SK-N-SH (cell line): ENCODE measurements around the gene ELF4. TPM values are rescaled to one million over a fixed set of nuclear protein-coding genes. Genes with fewer than 3 reads are reported as not detected.

Experiments
- CTCF ChIA-PET: fragments of 300-600, 350-600 bp; formaldehyde crosslinking; extraction: SDS; loops from one replicate; lab custom pipeline; 2021; lab: Yijun Ruan, JAX
- POLR2A ChIA-PET: fragments of 350-600 bp; sonication (Branson Sonifier 250); formaldehyde crosslinking; extraction: SDS; loops from one replicate; lab custom pipeline; 2020; ENCODE audit warnings: antibody characterized with exemption, inconsistent platforms; lab: Yijun Ruan, JAX
- DNase-seq: peaks from one replicate; pipeline ENCODE4 v3.0.0; 2012
- H2AFZ ChIP-seq: fragments of 200-600 bp; sonication (generic); 2 replicates; pipeline ENCODE4 v1.8.1; 2016; ENCODE audit warnings: antibody characterized with exemption, mild to moderate bottlenecking, low read depth
- H3F3A ChIP-seq: fragments of 200-600 bp; sonication (generic); replicated peaks from 2 replicates; pipeline ENCODE3; 2016; ENCODE audit warnings: antibody characterized with exemption, mild to moderate bottlenecking; ENCODE audit not compliant: insufficient read depth
- H3K27ac ChIP-seq, 2 experiments: fragments of 200-500 bp in 1 of 2; fragments of 200-600 bp in 1 of 2; sonication (Bioruptor generic) in 1 of 2; sonication (generic), shearing (Covaris generic) in 1 of 2; 2 replicates each; pipeline versions ENCODE4 v1.5.1 to v1.6.1; 2014 to 2016; ENCODE audit warnings: low read depth in 2 of 2, inconsistent platforms in 1 of 2, low read length in 1 of 2, mild to moderate bottlenecking in 1 of 2, mixed read lengths in 1 of 2
- H3K27me3 ChIP-seq: fragments of 200-600 bp; sonication (generic), shearing (Covaris generic); 2 replicates; pipeline ENCODE4 v1.6.1; 2016; ENCODE audit warnings: mixed run types; ENCODE audit not compliant: insufficient read depth
- H3K36me3 ChIP-seq, 2 experiments: fragments of 200-500 bp in 1 of 2; fragments of 200-600 bp in 1 of 2; sonication (Bioruptor generic) in 1 of 2; sonication (generic) in 1 of 2; replicated peaks in 1 of 2; 2 replicates each; pipeline versions ENCODE3 to v1.5.1; 2014 to 2016; ENCODE audit warnings: low read length in 1 of 2, mild to moderate bottlenecking in 1 of 2; ENCODE audit not compliant: insufficient read depth in 2 of 2, control insufficient read depth in 1 of 2
- H3K4me1 ChIP-seq, 2 experiments: fragments of 200-500 bp in 1 of 2; fragments of 200-600 bp in 1 of 2; sonication (Bioruptor generic) in 1 of 2; sonication (generic), shearing (Covaris generic) in 1 of 2; 2 replicates each; pipeline versions ENCODE4 v1.5.1 to v1.6.1; 2014 to 2016; ENCODE audit warnings: low read depth in 1 of 2, low read length in 1 of 2, mixed run types in 1 of 2; ENCODE audit not compliant: insufficient read depth in 2 of 2, control insufficient read depth in 1 of 2
- H3K4me2 ChIP-seq: fragments of 200-600 bp; sonication (generic), shearing (Covaris generic); 2 replicates; pipeline ENCODE4 v1.6.1; 2017; ENCODE audit warnings: mixed run types
- H3K4me3 ChIP-seq, 2 experiments: fragments of 200-500 bp in 1 of 2; fragments of 200-600 bp in 1 of 2; sonication (Bioruptor generic) in 1 of 2; sonication (generic), shearing (Covaris generic) in 1 of 2; 2 replicates each; pipeline versions ENCODE4 v1.5.1 to v1.8.1; 2014 to 2016; ENCODE audit warnings: low read depth in 2 of 2, inconsistent platforms in 1 of 2, low read length in 1 of 2, mild to moderate bottlenecking in 1 of 2, mixed read lengths in 1 of 2, moderate library complexity in 1 of 2
- H3K79me2 ChIP-seq: fragments of 200-600 bp; sonication (generic); 2 replicates; pipeline ENCODE4 v1.8.1; 2017; ENCODE audit warnings: mild to moderate bottlenecking; ENCODE audit not compliant: insufficient read depth
- H3K9ac ChIP-seq: fragments of 200-600 bp; sonication (generic); 2 replicates; pipeline ENCODE4 v1.6.1; 2017; ENCODE audit warnings: mixed run types
- H3K9me2 ChIP-seq: fragments of 200-600 bp; sonication (generic); 2 replicates; pipeline ENCODE4 v1.6.1; 2017; ENCODE audit warnings: mixed run types
- H3K9me3 ChIP-seq: fragments of 200-600 bp; sonication (generic); 2 replicates; pipeline ENCODE4 v1.6.1; 2017; ENCODE audit warnings: mixed run types, mild to moderate bottlenecking, moderate library complexity
- H4K20me1 ChIP-seq: fragments of 200-600 bp; sonication (generic); 2 replicates; pipeline ENCODE4 v1.6.1; 2017; ENCODE audit warnings: mild to moderate bottlenecking, mixed run types; ENCODE audit not compliant: insufficient read depth
- EZH2phosphoT487 ChIP-seq: fragments of 200-600 bp; sonication (generic); IDR thresholded peaks from 2 replicates; pipeline ENCODE4 v1.6.1; 2017; ENCODE audit warnings: low read depth, mixed run types, mild to moderate bottlenecking, antibody characterized with exemption, moderate library complexity, borderline replicate concordance
- FOSL2 ChIP-seq: IDR thresholded peaks from 2 replicates; pipeline ENCODE4 v1.4.0; 2012; ENCODE audit warnings: low read depth, mild to moderate bottlenecking, moderate library complexity, borderline replicate concordance
- FOXJ3 ChIP-seq: sonication (generic); formaldehyde crosslinking; IDR thresholded peaks from 2 replicates; pipeline ENCODE4 v1.5.1; 2020; ENCODE audit warnings: mild to moderate bottlenecking, missing genetic modification reagents
- GABPA ChIP-seq: IDR thresholded peaks from 2 replicates; pipeline ENCODE4 v1.4.0; 2012; ENCODE audit warnings: low read depth, mild to moderate bottlenecking
- GATA2 ChIP-seq: sonication (generic); formaldehyde crosslinking; IDR thresholded peaks from 2 replicates; pipeline ENCODE4 v1.5.0; 2020; ENCODE audit warnings: mild to moderate bottlenecking, missing genetic modification reagents
- MEF2A ChIP-seq: IDR thresholded peaks from 2 replicates; pipeline ENCODE4 v1.4.0; 2012; ENCODE audit warnings: low read depth, borderline replicate concordance
- NFIC ChIP-seq: IDR thresholded peaks from 2 replicates; pipeline ENCODE4 v1.4.0; 2012; ENCODE audit warnings: borderline replicate concordance
- POLR2AphosphoS5 ChIP-seq: IDR thresholded peaks from 2 replicates; pipeline ENCODE4 v1.6.1; 2012; ENCODE audit warnings: low read depth, low read length
- RCOR1 ChIP-seq: fragments of 150-350 bp; IDR thresholded peaks from 2 replicates; pipeline ENCODE4 v1.6.1; 2017; ENCODE audit warnings: antibody characterized with exemption, low read length
- RFX5 ChIP-seq: IDR thresholded peaks from 2 replicates; pipeline ENCODE4 v1.6.1; 2012; ENCODE audit warnings: mild to moderate bottlenecking, improper control_type of control experiment, low read length
- SIN3A ChIP-seq: IDR thresholded peaks from 2 replicates; pipeline ENCODE4 v1.6.1; 2012; ENCODE audit warnings: low read depth, mild to moderate bottlenecking, low read length, moderate library complexity, borderline replicate concordance
- TAF1 ChIP-seq: IDR thresholded peaks from 2 replicates; pipeline ENCODE4 v1.6.1; 2012; ENCODE audit warnings: low read depth, mild to moderate bottlenecking, low read length, moderate library complexity, borderline replicate concordance
- TEAD4 ChIP-seq: IDR thresholded peaks from 2 replicates; pipeline ENCODE4 v1.4.0; 2012; ENCODE audit warnings: mild to moderate bottlenecking, borderline replicate concordance; ENCODE audit not compliant: insufficient read depth
- WGBS: methylation state at CpG from one replicate; pipeline ENCODE4 v1.1.6; 2017; ENCODE audit warnings: low lambda C conversion rate; 5-methylcytosine and 5-hydroxymethylcytosine counted together
- polyA plus RNA-seq, 3 experiments: library from polyadenylated mRNA; depleted of rRNA; stranded (reverse); fragments of >200 nt; gene quantifications; 2 replicates each; pipeline ENCODE4 v1.2.3, GENCODE V29; 2012
- TF ChIP-seq, protein P1 (sequence below): IDR thresholded peaks from 2 replicates; pipeline ENCODE4; 2012
- TF ChIP-seq, protein P2 (sequence below): fragments of 150-350 bp; IDR thresholded peaks from 2 replicates; pipeline ENCODE4 v1.6.1; 2016; ENCODE audit warnings: mild to moderate bottlenecking, low read depth, low read length
- TF ChIP-seq, protein P3 (sequence below): IDR thresholded peaks from 2 replicates; pipeline ENCODE4 v1.6.1; 2012; ENCODE audit warnings: mild to moderate bottlenecking, low read depth, low read length, moderate library complexity
- TF ChIP-seq, protein P4 (sequence below): IDR thresholded peaks from 2 replicates; pipeline ENCODE4 v1.4.0; 2012; ENCODE audit warnings: low read depth, borderline replicate concordance

Gene ELF4
- polyA plus RNA-seq, 1 of the 3 experiments (the other 2 are of a cell fraction) = 9.6 TPM

DNA sequence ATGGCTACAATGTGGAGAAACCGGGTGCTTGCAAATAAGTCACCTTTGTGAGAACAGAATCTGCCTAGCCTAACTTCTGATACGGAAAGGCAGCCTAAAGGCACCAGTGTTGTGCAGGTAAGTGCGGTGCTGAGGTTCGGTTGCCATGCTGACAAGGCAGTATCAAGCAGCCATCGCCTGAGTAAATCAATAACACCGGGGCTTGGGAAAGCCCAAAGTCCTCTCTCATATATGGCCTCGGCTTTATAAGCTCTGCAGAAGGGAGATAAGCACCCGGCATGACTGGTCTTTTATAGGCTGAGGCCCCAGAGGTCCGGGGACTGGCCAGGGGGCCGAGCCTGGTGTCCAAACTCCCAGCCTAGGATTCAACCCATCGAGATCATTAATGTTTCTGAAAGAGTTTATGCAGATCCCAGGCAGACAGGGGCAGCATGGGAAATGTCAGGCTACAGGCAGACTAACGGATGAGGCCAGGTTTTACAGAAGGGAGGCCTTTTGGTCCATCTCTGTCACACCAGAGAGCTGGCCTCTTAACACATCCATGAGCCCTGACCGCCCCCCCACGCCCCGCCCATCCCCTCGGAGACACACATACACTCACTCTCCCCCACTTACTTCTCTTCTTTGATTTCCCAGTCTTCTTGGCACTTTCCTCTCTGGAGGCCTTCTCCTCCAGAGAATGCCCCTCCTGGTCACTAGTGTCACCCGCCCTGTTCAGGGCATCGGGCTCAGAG lies 38.5 kb downstream of the ELF4 start:
- CTCF ChIA-PET = interaction anchor here (2.2 to 7.0 kb wide), 2 partner anchors 8 to 11 kb away, joined by 12 to 34 read pairs; no protein-coding TSS in a partner anchor
- Histone ChIP-seq H3K79me2 (no peaks in the 10 kb centered on the region), H3K27ac (no peak overlapping the region), H3K36me3 (no peaks in the 10 kb centered on the region), H3K4me3 (no peak overlapping the region)
- no peak for TF ChIP-seq NFIC
- TF ChIP-seq, protein P1, sequence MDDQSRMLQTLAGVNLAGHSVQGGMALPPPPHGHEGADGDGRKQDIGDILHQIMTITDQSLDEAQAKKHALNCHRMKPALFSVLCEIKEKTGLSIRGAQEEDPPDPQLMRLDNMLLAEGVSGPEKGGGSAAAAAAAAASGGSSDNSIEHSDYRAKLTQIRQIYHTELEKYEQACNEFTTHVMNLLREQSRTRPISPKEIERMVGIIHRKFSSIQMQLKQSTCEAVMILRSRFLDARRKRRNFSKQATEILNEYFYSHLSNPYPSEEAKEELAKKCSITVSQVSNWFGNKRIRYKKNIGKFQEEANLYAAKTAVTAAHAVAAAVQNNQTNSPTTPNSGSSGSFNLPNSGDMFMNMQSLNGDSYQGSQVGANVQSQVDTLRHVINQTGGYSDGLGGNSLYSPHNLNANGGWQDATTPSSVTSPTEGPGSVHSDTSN = no peak
- no peak for TF ChIP-seq GABPA
- TF ChIP-seq TEAD4 = no peak
- no peak for TF ChIP-seq FOSL2
- TF ChIP-seq, protein P2, sequence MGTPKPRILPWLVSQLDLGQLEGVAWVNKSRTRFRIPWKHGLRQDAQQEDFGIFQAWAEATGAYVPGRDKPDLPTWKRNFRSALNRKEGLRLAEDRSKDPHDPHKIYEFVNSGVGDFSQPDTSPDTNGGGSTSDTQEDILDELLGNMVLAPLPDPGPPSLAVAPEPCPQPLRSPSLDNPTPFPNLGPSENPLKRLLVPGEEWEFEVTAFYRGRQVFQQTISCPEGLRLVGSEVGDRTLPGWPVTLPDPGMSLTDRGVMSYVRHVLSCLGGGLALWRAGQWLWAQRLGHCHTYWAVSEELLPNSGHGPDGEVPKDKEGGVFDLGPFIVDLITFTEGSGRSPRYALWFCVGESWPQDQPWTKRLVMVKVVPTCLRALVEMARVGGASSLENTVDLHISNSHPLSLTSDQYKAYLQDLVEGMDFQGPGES = no peak
- TF ChIP-seq, protein P3, sequence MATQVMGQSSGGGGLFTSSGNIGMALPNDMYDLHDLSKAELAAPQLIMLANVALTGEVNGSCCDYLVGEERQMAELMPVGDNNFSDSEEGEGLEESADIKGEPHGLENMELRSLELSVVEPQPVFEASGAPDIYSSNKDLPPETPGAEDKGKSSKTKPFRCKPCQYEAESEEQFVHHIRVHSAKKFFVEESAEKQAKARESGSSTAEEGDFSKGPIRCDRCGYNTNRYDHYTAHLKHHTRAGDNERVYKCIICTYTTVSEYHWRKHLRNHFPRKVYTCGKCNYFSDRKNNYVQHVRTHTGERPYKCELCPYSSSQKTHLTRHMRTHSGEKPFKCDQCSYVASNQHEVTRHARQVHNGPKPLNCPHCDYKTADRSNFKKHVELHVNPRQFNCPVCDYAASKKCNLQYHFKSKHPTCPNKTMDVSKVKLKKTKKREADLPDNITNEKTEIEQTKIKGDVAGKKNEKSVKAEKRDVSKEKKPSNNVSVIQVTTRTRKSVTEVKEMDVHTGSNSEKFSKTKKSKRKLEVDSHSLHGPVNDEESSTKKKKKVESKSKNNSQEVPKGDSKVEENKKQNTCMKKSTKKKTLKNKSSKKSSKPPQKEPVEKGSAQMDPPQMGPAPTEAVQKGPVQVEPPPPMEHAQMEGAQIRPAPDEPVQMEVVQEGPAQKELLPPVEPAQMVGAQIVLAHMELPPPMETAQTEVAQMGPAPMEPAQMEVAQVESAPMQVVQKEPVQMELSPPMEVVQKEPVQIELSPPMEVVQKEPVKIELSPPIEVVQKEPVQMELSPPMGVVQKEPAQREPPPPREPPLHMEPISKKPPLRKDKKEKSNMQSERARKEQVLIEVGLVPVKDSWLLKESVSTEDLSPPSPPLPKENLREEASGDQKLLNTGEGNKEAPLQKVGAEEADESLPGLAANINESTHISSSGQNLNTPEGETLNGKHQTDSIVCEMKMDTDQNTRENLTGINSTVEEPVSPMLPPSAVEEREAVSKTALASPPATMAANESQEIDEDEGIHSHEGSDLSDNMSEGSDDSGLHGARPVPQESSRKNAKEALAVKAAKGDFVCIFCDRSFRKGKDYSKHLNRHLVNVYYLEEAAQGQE = no peak
- TF ChIP-seq, protein P4, sequence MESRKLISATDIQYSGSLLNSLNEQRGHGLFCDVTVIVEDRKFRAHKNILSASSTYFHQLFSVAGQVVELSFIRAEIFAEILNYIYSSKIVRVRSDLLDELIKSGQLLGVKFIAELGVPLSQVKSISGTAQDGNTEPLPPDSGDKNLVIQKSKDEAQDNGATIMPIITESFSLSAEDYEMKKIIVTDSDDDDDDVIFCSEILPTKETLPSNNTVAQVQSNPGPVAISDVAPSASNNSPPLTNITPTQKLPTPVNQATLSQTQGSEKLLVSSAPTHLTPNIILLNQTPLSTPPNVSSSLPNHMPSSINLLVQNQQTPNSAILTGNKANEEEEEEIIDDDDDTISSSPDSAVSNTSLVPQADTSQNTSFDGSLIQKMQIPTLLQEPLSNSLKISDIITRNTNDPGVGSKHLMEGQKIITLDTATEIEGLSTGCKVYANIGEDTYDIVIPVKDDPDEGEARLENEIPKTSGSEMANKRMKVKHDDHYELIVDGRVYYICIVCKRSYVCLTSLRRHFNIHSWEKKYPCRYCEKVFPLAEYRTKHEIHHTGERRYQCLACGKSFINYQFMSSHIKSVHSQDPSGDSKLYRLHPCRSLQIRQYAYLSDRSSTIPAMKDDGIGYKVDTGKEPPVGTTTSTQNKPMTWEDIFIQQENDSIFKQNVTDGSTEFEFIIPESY = no peak
- TF ChIP-seq GATA2 (CRISPR knock-in tag) = no peak
- no peak for TF ChIP-seq MEF2A
- no peak for TF ChIP-seq TAF1
- no peak for TF ChIP-seq RFX5
- no peak for TF ChIP-seq EZH2phosphoT487
- TF ChIP-seq RCOR1 = no peak
- TF ChIP-seq SIN3A = no peak
- TF ChIP-seq FOXJ3 (CRISPR knock-in tag) = no peak
- no peak for TF ChIP-seq POLR2AphosphoS5
- TF ChIP-seq, all 33 proteins: peak for 0
- POLR2A ChIA-PET = no interaction called here
- H2AFZ ChIP-seq = no peak overlapping the region
- H3K4me2 ChIP-seq = no peak overlapping the region
- H3K27me3 ChIP-seq = no peaks in the 10 kb centered on the region; the same call in 1 of the 2 replicates
- no peaks in the 10 kb centered on the region for H3F3A ChIP-seq
- no peaks in the 10 kb centered on the region for H3K9me3 ChIP-seq
- no peak overlapping the region for H3K9ac ChIP-seq
- H3K4me1 ChIP-seq = no peaks in the 10 kb centered on the region
- 60% methylated on average over 16 of the region's 18 CpGs for WGBS
- DNase-seq = no peak
- H4K20me1 ChIP-seq = no peaks in the 10 kb centered on the region
- H3K9me2 ChIP-seq = no peaks in the 10 kb centered on the region
